GM12873 (cell line): ENCODE results near the gene IFT88.

Experiments
- CTCF ChIP-seq: IDR thresholded peaks from 2 replicates; pipeline ENCODE4 v1.5.1; 2012; ENCODE audit warnings: low read depth, mild to moderate bottlenecking, moderate library complexity, low read length, control low read depth; ENCODE audit not compliant: insufficient read depth; ENCODE audit errors: missing control alignments

IFT88 gene

GRCh38 chr13:20679879-20680278, 112.9 kb downstream of the IFT88 start:
- TF ChIP-seq CTCF, result no peak

GRCh38 chr13:20680416-20681080, 113.6 kb downstream of the IFT88 start:
- TF ChIP-seq CTCF, result no peak

- TF ChIP-seq CTCF, result no peak
Measured at GRCh38 chr13:20682061-20682460, 115.1 kb downstream of the IFT88 start.

GRCh38 chr13:20684041-20684440, 117.1 kb downstream of the IFT88 start:
- TF ChIP-seq CTCF, result no peak

- no peak for TF ChIP-seq CTCF
Measured at GRCh38 chr13:20684546-20684945, 117.6 kb downstream of the IFT88 start.

- TF ChIP-seq CTCF, result no peak
Measured at GRCh38 chr13:20685092-20685491, 118.1 kb downstream of the IFT88 start.

- no peak for TF ChIP-seq CTCF
Measured at GRCh38 chr13:20686167-20686566, 119.2 kb downstream of the IFT88 start.
